H9 (cell line): ENCODE measurements around the gene DNAJC17. TPM values are rescaled to one million over a fixed set of nuclear protein-coding genes. Genes with fewer than 3 reads are reported as not detected.

Experiments
- DNase-seq: peaks from one replicate; pipeline ENCODE4 v3.0.0-alpha.2; 2017
- H2AFZ ChIP-seq: one replicate; pipeline ENCODE4 v1.6.1; 2013; ENCODE audit warnings: mild to moderate bottlenecking, low read length, control low read depth, moderate library complexity
- H2AK5ac ChIP-seq: 2 replicates; pipeline ENCODE4 v1.6.1; 2013; ENCODE audit warnings: low read length, control low read depth, mixed read lengths; ENCODE audit not compliant: insufficient read length
- H2BK120ac ChIP-seq: one replicate; pipeline ENCODE4 v1.6.1; 2013; ENCODE audit warnings: low read depth, mild to moderate bottlenecking, low read length, control low read depth, inconsistent platforms; ENCODE audit not compliant: poor library complexity, severe bottlenecking
- H2BK12ac ChIP-seq: 2 replicates; pipeline ENCODE4 v1.6.1; 2013; ENCODE audit warnings: low read length, control low read depth, mixed read lengths, low read depth; ENCODE audit not compliant: insufficient read length
- H2BK15ac ChIP-seq: 2 replicates; pipeline ENCODE4 v1.6.1; 2013; ENCODE audit warnings: low read depth, low read length, control low read depth
- H2BK20ac ChIP-seq: one replicate; pipeline ENCODE4 v1.6.1; 2013; ENCODE audit warnings: low read depth, mild to moderate bottlenecking, low read length, control low read depth, inconsistent platforms; ENCODE audit not compliant: poor library complexity, severe bottlenecking
- H2BK5ac ChIP-seq: 2 replicates; pipeline ENCODE4 v1.6.1; 2013; ENCODE audit warnings: low read length, control low read depth, mixed read lengths; ENCODE audit not compliant: insufficient read length
- H3K14ac ChIP-seq: 2 replicates; pipeline ENCODE4 v1.6.1; 2013; ENCODE audit warnings: low read length, control low read depth; ENCODE audit not compliant: insufficient read depth
- H3K18ac ChIP-seq: 2 replicates; pipeline ENCODE4 v1.6.1; 2013; ENCODE audit warnings: low read depth, mild to moderate bottlenecking, mixed read lengths, low read length, control low read depth; ENCODE audit not compliant: insufficient read length
- H3K23ac ChIP-seq: 2 replicates; pipeline ENCODE4 v1.6.1; 2013; ENCODE audit warnings: low read length, control low read depth, mixed read lengths, low read depth; ENCODE audit not compliant: insufficient read length
- H3K23me2 ChIP-seq: 2 replicates; pipeline ENCODE4 v1.6.1; 2013; ENCODE audit warnings: low read depth, mild to moderate bottlenecking, mixed read lengths, low read length, control low read depth; ENCODE audit not compliant: insufficient read length, poor library complexity, severe bottlenecking
- H3K27ac ChIP-seq: 2 replicates; pipeline ENCODE4 v1.5.1; 2013; ENCODE audit warnings: low read length, control low read depth, mixed read lengths, low read depth; ENCODE audit not compliant: insufficient read length
- H3K27me3 ChIP-seq: 2 replicates; pipeline ENCODE4 v1.6.1; 2013; ENCODE audit warnings: low read length, control low read depth, inconsistent platforms; ENCODE audit not compliant: insufficient read depth
- H3K4ac ChIP-seq: 2 replicates; pipeline ENCODE4 v1.6.1; 2013; ENCODE audit warnings: low read depth, mild to moderate bottlenecking, control low read depth, inconsistent platforms, low read length, moderate library complexity
- H3K4me1 ChIP-seq: 2 replicates; pipeline ENCODE4 v1.6.1; 2013; ENCODE audit warnings: low read length, control low read depth, inconsistent platforms; ENCODE audit not compliant: insufficient read depth
- H3K4me2 ChIP-seq: 2 replicates; pipeline ENCODE4 v1.6.1; 2013; ENCODE audit warnings: low read length, control low read depth, mixed read lengths; ENCODE audit not compliant: insufficient read length, insufficient read depth
- H3K56ac ChIP-seq: 2 replicates; pipeline ENCODE4 v1.6.1; 2013; ENCODE audit warnings: low read depth, mild to moderate bottlenecking, mixed read lengths, low read length, control low read depth; ENCODE audit not compliant: insufficient read length
- H3K79me1 ChIP-seq: 2 replicates; pipeline ENCODE4 v1.6.1; 2013; ENCODE audit warnings: low read depth, mild to moderate bottlenecking, moderate library complexity, low read length, control low read depth, inconsistent platforms; ENCODE audit not compliant: insufficient read depth, poor library complexity, severe bottlenecking
- H3K79me2 ChIP-seq: 2 replicates; pipeline ENCODE4 v1.6.1; 2013; ENCODE audit warnings: low read length, control low read depth, inconsistent platforms; ENCODE audit not compliant: insufficient read depth
- H3K9ac ChIP-seq: 2 replicates; pipeline ENCODE4 v1.6.1; 2013; ENCODE audit warnings: low read length, control low read depth, mixed read lengths; ENCODE audit not compliant: insufficient read length; ENCODE audit errors: extremely low read depth
- H3K9me3 ChIP-seq: one replicate; pipeline ENCODE4 v1.6.1; 2013; ENCODE audit warnings: low read depth, low read length, inconsistent platforms; ENCODE audit not compliant: control insufficient read depth
- H3T11ph ChIP-seq: one replicate; pipeline ENCODE4 v1.6.1; 2013; ENCODE audit warnings: mild to moderate bottlenecking, low read length, control low read depth, inconsistent platforms
- H4K20me1 ChIP-seq: one replicate; pipeline ENCODE4 v1.6.1; 2013; ENCODE audit not compliant: control insufficient read depth, insufficient read length, insufficient read depth
- H4K5ac ChIP-seq: 2 replicates; pipeline ENCODE4 v1.6.1; 2013; ENCODE audit warnings: low read depth, mild to moderate bottlenecking, mixed read lengths, low read length, control low read depth; ENCODE audit not compliant: insufficient read length
- H4K8ac ChIP-seq: replicated peaks from 2 replicates; pipeline ENCODE4 v1.6.1; 2013; ENCODE audit warnings: low read length, control low read depth, mixed read lengths, low read depth; ENCODE audit not compliant: insufficient read length
- H4K91ac ChIP-seq: 2 replicates; pipeline ENCODE4 v1.6.1; 2013; ENCODE audit warnings: low read depth, mild to moderate bottlenecking, moderate library complexity, mixed read lengths, low read length, control low read depth; ENCODE audit not compliant: insufficient read length
- H3K27ac Mint-ChIP-seq, 3 experiments: 2 replicates in 2 of 3; 3 replicates in 1 of 3; pipeline ENCODE4 v1.8.0; 2020 to 2021; ENCODE audit warnings: mixed read lengths in 3 of 3, mild to moderate bottlenecking in 1 of 3, moderate library complexity in 1 of 3
- H3K27me3 Mint-ChIP-seq: 2 replicates; pipeline ENCODE4 v1.8.0; 2021; ENCODE audit warnings: low read depth, mild to moderate bottlenecking, moderate library complexity, mixed read lengths
- H3K36me3 Mint-ChIP-seq, 3 experiments: 2 replicates in 2 of 3; 3 replicates in 1 of 3; pipeline ENCODE4 v1.8.0; 2020 to 2021; ENCODE audit warnings: low read depth in 3 of 3, mixed read lengths in 3 of 3; ENCODE audit not compliant: insufficient read depth in 1 of 3
- H3K4me1 Mint-ChIP-seq, 2 experiments: 2 replicates each; pipeline ENCODE4 v1.8.0; 2020; ENCODE audit warnings: mixed read lengths in 2 of 2
- H3K4me3 Mint-ChIP-seq, 2 experiments: 2 replicates in 1 of 2; 3 replicates in 1 of 2; pipeline ENCODE4 v1.8.0; 2020 to 2021; ENCODE audit warnings: mild to moderate bottlenecking in 2 of 2, mixed read lengths in 2 of 2, moderate library complexity in 1 of 2
- H3K9me3 Mint-ChIP-seq, 2 experiments: 2 replicates in 1 of 2; 3 replicates in 1 of 2; pipeline ENCODE4 v1.8.0; 2020; ENCODE audit warnings: mild to moderate bottlenecking in 2 of 2, mixed read lengths in 2 of 2, moderate library complexity in 1 of 2
- CTCF ChIP-seq: fragments of 200-600 bp; sonication (generic); conservative IDR thresholded peaks from 3 replicates; pipeline ENCODE4 v1.8.0; 2021; ENCODE audit warnings: antibody characterized with exemption, mild to moderate bottlenecking
- WGBS: extraction: QIAGEN DNeasy Blood & Tissue Kit; methylation state at CpG from one replicate; pipeline ENCODE4 v1.1.7; 2013; ENCODE audit warnings: missing lambda C conversion rate, low lambda C conversion rate, mixed read lengths; ENCODE audit not compliant: insufficient read length; ENCODE audit errors: extremely low coverage; 5-methylcytosine and 5-hydroxymethylcytosine counted together
- total RNA-seq: library from RNA; stranded (reverse); gene quantifications from 2 replicates; pipeline ENCODE4 v1.2.1, GENCODE V29; 2021

The DNAJC17 gene
- total RNA-seq, 1 experiment from 2014 or later: 38.3 TPM

DNA sequence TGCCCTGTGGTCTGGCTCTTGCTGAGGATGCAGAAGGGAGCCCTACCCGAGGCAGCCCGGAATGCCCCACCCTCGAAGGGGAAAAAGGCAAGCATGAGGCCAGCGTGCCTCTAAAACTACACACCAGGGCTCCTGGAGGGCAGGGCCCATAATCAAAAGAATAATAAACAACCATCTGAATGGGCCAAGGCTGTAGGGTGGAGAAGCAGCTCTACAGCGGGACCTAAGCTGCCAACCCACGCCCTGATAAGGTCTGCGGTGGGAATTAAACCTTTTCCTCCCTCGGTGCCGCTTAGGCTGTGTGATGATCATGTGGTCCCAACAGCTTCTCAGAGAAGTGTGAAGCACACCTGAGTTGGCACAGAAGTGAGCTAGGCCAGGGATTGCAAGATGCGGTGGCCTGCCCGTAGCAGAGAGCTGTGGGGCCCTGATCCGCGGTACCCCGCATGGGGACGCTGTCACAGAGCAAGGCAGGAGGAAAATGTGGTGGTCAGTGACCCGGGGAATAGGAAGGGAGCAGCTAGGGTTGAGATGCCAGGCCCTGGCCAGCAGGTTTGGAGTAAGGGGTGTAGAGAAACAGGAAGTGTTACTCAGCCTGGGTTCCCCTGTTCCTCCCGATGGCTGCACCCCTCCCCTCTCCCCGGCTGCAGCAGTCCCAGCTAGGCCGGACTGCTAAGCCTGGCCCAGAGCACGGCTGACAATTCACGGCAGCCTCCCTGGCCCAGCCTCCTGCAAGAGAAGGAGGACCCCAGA is 38.6 kb downstream of the DNAJC17 start:
- Histone ChIP-seq H3K23me2 (no peaks in the 10 kb centered on the region), H3K56ac (no peak overlapping the region), H2BK15ac (no peak overlapping the region), H3K27ac (no peak overlapping the region), H2AFZ (no peak overlapping the region), H3T11ph (no peak overlapping the region), H3K4me2 (no peak overlapping the region), H3K4me1 (peaks cover 4% of the 10 kb centered on the region; the same call in 1 of the 2 replicates), H3K14ac (no peak overlapping the region; the same call in 1 of the 2 replicates), H3K23ac (no peak overlapping the region), H4K91ac (no peak overlapping the region), H2BK5ac (no peak overlapping the region), H3K9ac (no peak overlapping the region), H2BK12ac (no peak overlapping the region), H4K20me1 (no peaks in the 10 kb centered on the region), H3K79me1 (no peaks in the 10 kb centered on the region), H2BK120ac (no peak overlapping the region), H3K9me3 (no peaks in the 10 kb centered on the region), H3K4ac (no peak overlapping the region), H4K5ac (no peak overlapping the region), H2BK20ac (no peak overlapping the region), H3K27me3 (no peaks in the 10 kb centered on the region), H4K8ac (no peak overlapping the region), H2AK5ac (no peak overlapping the region), H3K18ac (no peak overlapping the region), H3K79me2 (no peaks in the 10 kb centered on the region)
- Mint-ChIP-seq H3K27me3 (no peaks in the 10 kb centered on the region; the same call in 1 of the 2 replicates), H3K27ac (peak overlapping the region in 1 of 3 experiments; percentile 68; a peak in 2 of 7 replicates), H3K9me3 (no peaks in the 10 kb centered on the region), H3K4me3 (no peak overlapping the region), H3K4me1 (peaks cover 29% of the 10 kb centered on the region in 2 experiments), H3K36me3 (peaks cover 0 to 20% (median 3%) of the 10 kb centered on the region in 3 experiments)
- DNase-seq: no peak
- no CpG with 5 or more reads among the region's 21 CpGs for WGBS
- TF ChIP-seq CTCF: no peak
